ENCODE data around the gene C10orf95. TPM values are rescaled to one million over a fixed set of nuclear protein-coding genes. Genes with fewer than 3 reads are reported as not detected.

The C10orf95 gene
- total and polyA plus RNA-seq, 2 experiments from 2014 or later = 0.69 to 1.1 TPM

DNA sequence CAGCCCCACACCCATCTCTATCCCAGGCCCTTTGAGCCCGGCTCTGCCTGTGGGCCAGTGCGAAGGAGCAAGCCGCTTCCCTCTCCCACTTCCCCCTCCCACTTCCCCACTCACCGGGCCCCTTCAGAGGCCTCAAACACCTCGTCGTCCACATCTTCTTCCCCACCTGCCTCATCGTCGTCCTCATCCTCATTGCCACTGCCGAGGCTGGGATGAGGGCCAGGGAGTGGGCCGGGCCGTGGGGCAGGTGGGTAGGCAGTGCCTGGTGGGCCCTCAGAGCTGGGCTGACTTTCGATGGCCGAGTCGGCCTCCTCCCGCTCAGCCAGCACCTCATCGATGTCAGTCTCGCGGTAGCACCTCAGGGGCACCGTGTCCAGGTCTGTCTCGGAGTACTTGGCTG is 36.6 kb downstream of the C10orf95 start:
- no peak for TF ChIP-seq ETS1 (IDR thresholded peaks at IDR 0.05)
- TF ChIP-seq CTCF (conservative IDR thresholded peaks at IDR 0.05; ENCODE audit: low read depth in 2 of 2) = no peak
- TF ChIP-seq POLR2AphosphoS5 (IDR thresholded peaks at IDR 0.05; ENCODE audit: low read depth) = no peak
- TF ChIP-seq CREB1 (CRISPR knock-in tag; IDR thresholded peaks at IDR 0.05; ENCODE audit: low read depth) = no peak
- no peak for TF ChIP-seq ZNF462 (CRISPR knock-in tag; IDR thresholded peaks at IDR 0.05)
- TF ChIP-seq EZH2phosphoT487 (IDR thresholded peaks at IDR 0.05; ENCODE audit: unreplicated experiment) = no peak
- TF ChIP-seq NANOG (IDR thresholded peaks at IDR 0.05; ENCODE audit: borderline replicate concordance) = no peak
- no peak for TF ChIP-seq ZNF331 (CRISPR knock-in tag; IDR thresholded peaks at IDR 0.05; ENCODE audit: low read depth)
- TF ChIP-seq STAT1 (IDR thresholded peaks at IDR 0.05; ENCODE audit: unreplicated experiment) = no peak
- TF ChIP-seq, protein P1, sequence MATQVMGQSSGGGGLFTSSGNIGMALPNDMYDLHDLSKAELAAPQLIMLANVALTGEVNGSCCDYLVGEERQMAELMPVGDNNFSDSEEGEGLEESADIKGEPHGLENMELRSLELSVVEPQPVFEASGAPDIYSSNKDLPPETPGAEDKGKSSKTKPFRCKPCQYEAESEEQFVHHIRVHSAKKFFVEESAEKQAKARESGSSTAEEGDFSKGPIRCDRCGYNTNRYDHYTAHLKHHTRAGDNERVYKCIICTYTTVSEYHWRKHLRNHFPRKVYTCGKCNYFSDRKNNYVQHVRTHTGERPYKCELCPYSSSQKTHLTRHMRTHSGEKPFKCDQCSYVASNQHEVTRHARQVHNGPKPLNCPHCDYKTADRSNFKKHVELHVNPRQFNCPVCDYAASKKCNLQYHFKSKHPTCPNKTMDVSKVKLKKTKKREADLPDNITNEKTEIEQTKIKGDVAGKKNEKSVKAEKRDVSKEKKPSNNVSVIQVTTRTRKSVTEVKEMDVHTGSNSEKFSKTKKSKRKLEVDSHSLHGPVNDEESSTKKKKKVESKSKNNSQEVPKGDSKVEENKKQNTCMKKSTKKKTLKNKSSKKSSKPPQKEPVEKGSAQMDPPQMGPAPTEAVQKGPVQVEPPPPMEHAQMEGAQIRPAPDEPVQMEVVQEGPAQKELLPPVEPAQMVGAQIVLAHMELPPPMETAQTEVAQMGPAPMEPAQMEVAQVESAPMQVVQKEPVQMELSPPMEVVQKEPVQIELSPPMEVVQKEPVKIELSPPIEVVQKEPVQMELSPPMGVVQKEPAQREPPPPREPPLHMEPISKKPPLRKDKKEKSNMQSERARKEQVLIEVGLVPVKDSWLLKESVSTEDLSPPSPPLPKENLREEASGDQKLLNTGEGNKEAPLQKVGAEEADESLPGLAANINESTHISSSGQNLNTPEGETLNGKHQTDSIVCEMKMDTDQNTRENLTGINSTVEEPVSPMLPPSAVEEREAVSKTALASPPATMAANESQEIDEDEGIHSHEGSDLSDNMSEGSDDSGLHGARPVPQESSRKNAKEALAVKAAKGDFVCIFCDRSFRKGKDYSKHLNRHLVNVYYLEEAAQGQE (IDR thresholded peaks at IDR 0.05; ENCODE audit: unreplicated experiment) = no peak
- TF ChIP-seq JUNB (IDR thresholded peaks at IDR 0.05; ENCODE audit: unreplicated experiment) = no peak
- TF ChIP-seq ZNF114 (CRISPR knock-in tag; IDR thresholded peaks at IDR 0.05) = no peak
- Histone ChIP-seq H3K36me3 (ENCODE audit: insufficient read depth) (no peaks in the 10 kb centered on the region), H4K20me1 (replicated peaks; ENCODE audit: insufficient read depth) (no peaks in the 10 kb centered on the region), H3K79me2 (replicated peaks; ENCODE audit: insufficient read depth) (no peaks in the 10 kb centered on the region), H3K27me3 (ENCODE audit: insufficient read depth) (peaks cover 27% of the 10 kb centered on the region), H3K4me1 (ENCODE audit: insufficient read depth) (peaks cover 18% of the 10 kb centered on the region), H3K27ac (ENCODE audit: low read depth) (no peak overlapping the region), H3K9me2 (ENCODE audit: insufficient read depth) (no peaks in the 10 kb centered on the region), H3F3A (replicated peaks; ENCODE audit: low read depth) (peaks cover 18% of the 10 kb centered on the region), H2AFZ (no peak overlapping the region), H3K4me2 (no peak overlapping the region), H3K4me3 (no peak overlapping the region)
- no peaks in the 10 kb centered on the region; the same call in 2 of the 3 replicates for H3K36me3 Mint-ChIP-seq (ENCODE audit: low read depth)
- no peak overlapping the region for H3K4me3 Mint-ChIP-seq
- DNase-seq (ENCODE audit: low spot score) (no peak), ATAC-seq (no peak)
- H3K4me1 Mint-ChIP-seq = peaks cover 38% of the 10 kb centered on the region
- no peaks in the 10 kb centered on the region; the same call in 2 of the 3 replicates for H3K9me3 Mint-ChIP-seq
- peaks cover 48% of the 10 kb centered on the region for H3K27me3 Mint-ChIP-seq (ENCODE audit: insufficient read depth, low read depth, poor library complexity)
- H3K27ac Mint-ChIP-seq = no peak overlapping the region
